Fibroblast of skin of back (primary cell): ENCODE measurements around the gene SRSF7.

ENCODE experiments used
- DNase-seq: peaks from one replicate; pipeline ENCODE4 v3.0.0-alpha.2; 2013

Gene SRSF7

DNA sequence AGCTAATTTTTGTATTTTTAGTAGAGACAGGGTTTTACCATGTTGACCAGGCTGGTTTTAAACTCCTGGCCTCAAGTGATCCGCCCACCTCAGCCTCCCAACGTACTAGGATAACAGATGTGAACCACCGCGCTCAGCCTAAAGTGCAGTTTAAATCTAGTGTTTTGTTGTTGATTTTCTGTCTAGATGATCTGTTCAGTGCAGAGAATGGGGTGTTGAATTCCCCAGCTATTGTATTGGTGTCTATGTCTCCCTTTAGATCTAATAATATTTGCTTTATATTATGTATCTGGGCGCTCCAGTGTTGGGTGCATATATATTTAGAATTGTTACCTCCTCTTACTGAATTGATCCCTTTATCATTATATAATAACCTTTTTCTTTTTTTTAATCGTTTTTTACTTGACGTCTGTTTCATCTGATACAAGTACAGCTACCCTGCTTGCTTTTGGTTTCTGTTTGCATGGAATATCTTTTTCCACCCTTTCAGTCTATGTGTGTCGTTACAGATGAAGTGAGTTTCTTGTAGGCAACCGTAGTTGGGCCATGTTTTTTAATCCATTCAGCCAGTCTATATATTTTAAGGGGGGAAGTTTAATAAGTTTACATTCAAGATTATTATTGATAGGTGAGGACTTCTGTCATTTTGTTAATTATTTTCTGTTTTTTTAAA lies 50.9 kb downstream of the SRSF7 start:
- no peak for DNase-seq

DNA sequence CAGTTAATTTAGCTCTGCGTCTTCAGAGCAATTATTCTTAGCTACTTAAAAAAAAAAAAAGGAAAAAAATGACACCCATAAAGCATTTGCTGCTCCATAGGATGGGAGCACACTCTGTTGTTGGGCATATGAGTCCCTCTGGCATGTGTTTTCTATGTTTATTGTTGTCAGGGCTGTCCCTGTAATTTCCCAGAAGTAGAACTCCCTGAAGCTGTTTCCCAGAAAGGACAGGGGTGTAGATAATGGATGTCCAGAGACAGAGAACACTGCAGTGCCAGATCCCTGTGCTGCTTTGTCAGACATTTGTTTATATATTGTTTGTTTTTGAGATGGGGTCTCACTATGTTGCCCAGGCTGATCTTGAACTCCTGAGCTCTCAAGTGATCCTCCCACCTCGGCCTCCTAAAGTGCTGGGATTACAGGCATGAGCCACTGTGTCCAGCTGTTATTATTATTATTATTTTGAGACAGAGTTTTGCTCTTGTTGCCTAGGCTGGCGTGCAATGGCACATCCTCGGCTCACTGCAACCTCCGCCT lies 52.6 kb downstream of the SRSF7 start:
- no peak for DNase-seq

DNA sequence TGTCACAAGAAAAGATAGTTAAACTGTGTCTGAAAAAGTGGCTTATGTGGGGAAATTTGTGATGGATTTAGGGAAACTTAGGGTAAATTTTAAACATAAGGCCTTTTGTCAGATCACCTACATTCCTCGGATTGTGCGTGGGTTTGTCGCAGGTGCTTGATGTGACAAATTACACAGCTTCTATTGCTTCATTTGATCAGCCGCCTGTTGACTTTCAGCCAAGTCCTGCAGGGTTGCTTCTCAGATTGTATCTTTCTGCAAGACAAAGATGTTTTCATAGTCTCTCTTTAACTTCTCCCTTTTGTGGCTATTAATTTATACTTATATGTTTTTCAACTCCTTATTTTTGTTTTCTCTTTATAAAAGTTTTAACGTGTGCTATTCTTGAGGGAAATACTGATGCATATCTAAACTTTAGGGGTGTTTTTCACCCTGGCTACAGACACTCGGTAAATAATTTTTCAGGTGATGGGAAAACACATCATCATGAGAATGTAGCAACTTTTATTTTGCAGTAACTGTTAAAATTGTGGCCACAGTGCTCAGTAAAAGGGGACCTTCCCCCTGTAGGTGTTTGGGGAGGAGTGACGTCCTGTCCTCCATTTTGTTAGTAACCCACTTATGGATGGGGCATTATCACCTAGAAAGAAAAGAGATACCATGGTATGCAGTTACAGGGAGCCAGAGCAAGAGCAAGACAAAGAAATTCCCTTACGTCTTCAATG lies 53.9 kb downstream of the SRSF7 start:
- no peak for DNase-seq
